ENCODE measurements around the gene ADCY4. TPM values are rescaled to one million over a fixed set of nuclear protein-coding genes. Genes with fewer than 3 reads are reported as not detected.

ADCY4 gene
- total RNA-seq, 1 experiment from 2014 or later: 0.86 TPM

- TF ChIP-seq POLR2A (IDR thresholded peaks at IDR 0.05; ENCODE audit: borderline replicate concordance, extremely low read depth, insufficient read depth, insufficient read length) (no peak), ATF3 (IDR thresholded peaks at IDR 0.05) (no peak)
Measured at GRCh38 chr14:24314377-24315193, 20.3 kb downstream of the ADCY4 start (continued).

- ChIA-PET RAD21 (ENCODE audit: low non-redundant PET in 1 of 2, low total read pairs in 2 of 2, uncharacterized antibody in 2 of 2, unreplicated experiment in 2 of 2) (interaction anchor here in 1 of 2 experiments (1.1 kb wide), 1 partner anchor 20 kb away, joined by 3 read pairs; no protein-coding TSS in a partner anchor), CTCF (interaction anchor here (0.8 kb wide), 1 partner anchor 19 kb away, joined by 3 read pairs; no protein-coding TSS in a partner anchor), POLR2A (no interaction called here)
- Histone ChIP-seq H3K79me2 (ENCODE audit: insufficient read depth, low read length) (no peaks in the 10 kb centered on the region), H3K4me2 (ENCODE audit: low read length) (no peak overlapping the region), H3K9me2 (ENCODE audit: insufficient read depth) (no peaks in the 10 kb centered on the region), H3K9me3 (ENCODE audit: control insufficient read depth in 1 of 2, insufficient read depth in 1 of 2, low read depth in 1 of 2, low read length in 2 of 2) (no peaks in the 10 kb centered on the region), H4K20me1 (ENCODE audit: insufficient read depth) (no peaks in the 10 kb centered on the region), H3K27ac (ENCODE audit: low read depth, low read length) (no peak overlapping the region), H3K27me3 (ENCODE audit: insufficient read depth, low read length) (no peaks in the 10 kb centered on the region), H3K4me3 (replicated peaks in 1 of 2; ENCODE audit: low read depth in 1 of 2, low read length in 2 of 2) (no peak overlapping the region), H3K4me1 (ENCODE audit: control insufficient read depth in 1 of 2, insufficient read depth in 2 of 2, low read length in 2 of 2) (peaks cover 11 to 24% of the 10 kb centered on the region in 2 experiments), H3K9ac (ENCODE audit: low read length) (no peak overlapping the region), H2AFZ (ENCODE audit: low read depth, low read length, poor library complexity, severe bottlenecking) (no peak overlapping the region), H3K36me3 (ENCODE audit: control insufficient read depth in 1 of 2, insufficient read depth in 2 of 2, low read length in 2 of 2) (peaks cover 0 to 1% of the 10 kb centered on the region in 2 experiments; a peak in 2 of 4 replicates)
- DNase-seq (ENCODE audit: low read depth, low spot score) (no peak), ATAC-seq (no peak)
- TF ChIP-seq YY1 (IDR thresholded peaks at IDR 0.05; ENCODE audit: extremely low read depth, insufficient replicate concordance, low read depth, low read length): no peak
- TF ChIP-seq POLR2AphosphoS5 (IDR thresholded peaks at IDR 0.05; ENCODE audit: low read depth, low read length): no peak
- TF ChIP-seq ZFX (IDR thresholded peaks at IDR 0.05): no peak
- TF ChIP-seq CTCF (IDR thresholded peaks at IDR 0.05 in 2 of 3, conservative IDR thresholded peaks at IDR 0.05 in 1 of 3; ENCODE audit: borderline replicate concordance in 1 of 3, insufficient read depth in 1 of 3, low read depth in 2 of 3, low read length in 2 of 3): no peak
- no peak for TF ChIP-seq POLR2A (IDR thresholded peaks at IDR 0.05; ENCODE audit: borderline replicate concordance, extremely low read depth, insufficient read depth, insufficient read length)
- TF ChIP-seq CEBPB (IDR thresholded peaks at IDR 0.05; ENCODE audit: low read depth): no peak
- no peak for TF ChIP-seq JUND (IDR thresholded peaks at IDR 0.05)
- no peak for TF ChIP-seq SIN3A (IDR thresholded peaks at IDR 0.05; ENCODE audit: low read depth)
- no peak for TF ChIP-seq ZNF274 (IDR thresholded peaks at IDR 0.05; ENCODE audit: low read depth, low read length)
- no peak for TF ChIP-seq CBX3 (IDR thresholded peaks at IDR 0.05; ENCODE audit: low read depth)
- no peak for TF ChIP-seq EZH2phosphoT487 (IDR thresholded peaks at IDR 0.05; ENCODE audit: borderline replicate concordance)
- no peak for TF ChIP-seq FOSL1 (IDR thresholded peaks at IDR 0.05; ENCODE audit: low read depth)
- no peak for TF ChIP-seq TCF7L2 (IDR thresholded peaks at IDR 0.05; ENCODE audit: borderline replicate concordance, extremely low read depth, insufficient read depth, insufficient read length)
- no peak for TF ChIP-seq RAD21 (IDR thresholded peaks at IDR 0.05; ENCODE audit: low read depth)
- TF ChIP-seq EZH2 (IDR thresholded peaks at IDR 0.05): no peak
- intact Hi-C loops (cut with micrococcal nuclease): no loop called here
- no TSS peak for BruUV-seq (replicated peaks)
Measured at GRCh38 chr14:24313913-24314312, 21.0 kb downstream of the ADCY4 start.
